GM04503 (cell line): ENCODE results near the gene LIPA.

ENCODE experiments used
- DNase-seq: peaks from one replicate; pipeline ENCODE4 v3.0.0-alpha.2; 2012; ENCODE audit warnings: low read depth

The LIPA gene

DNA sequence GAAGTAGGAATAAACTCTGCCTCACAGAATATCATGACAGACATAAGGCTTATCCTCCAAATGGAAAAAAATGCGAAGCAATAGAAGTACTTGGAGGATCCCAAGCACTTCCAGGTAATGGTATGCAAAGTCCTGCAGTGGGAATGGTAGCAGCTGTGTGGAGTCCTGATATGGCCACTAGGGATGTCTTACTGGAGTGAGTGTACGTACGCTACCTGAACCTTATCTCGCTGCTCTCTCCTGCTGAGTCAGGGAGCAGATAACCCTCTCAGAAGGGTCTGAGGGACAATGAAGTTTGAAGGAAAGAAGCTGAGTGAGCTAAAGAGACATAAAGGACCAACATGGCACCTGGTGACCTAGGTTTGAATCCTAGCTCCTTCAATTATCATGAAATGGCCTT lies 86.7 kb downstream of the LIPA start:
- DNase-seq = no peak

DNA sequence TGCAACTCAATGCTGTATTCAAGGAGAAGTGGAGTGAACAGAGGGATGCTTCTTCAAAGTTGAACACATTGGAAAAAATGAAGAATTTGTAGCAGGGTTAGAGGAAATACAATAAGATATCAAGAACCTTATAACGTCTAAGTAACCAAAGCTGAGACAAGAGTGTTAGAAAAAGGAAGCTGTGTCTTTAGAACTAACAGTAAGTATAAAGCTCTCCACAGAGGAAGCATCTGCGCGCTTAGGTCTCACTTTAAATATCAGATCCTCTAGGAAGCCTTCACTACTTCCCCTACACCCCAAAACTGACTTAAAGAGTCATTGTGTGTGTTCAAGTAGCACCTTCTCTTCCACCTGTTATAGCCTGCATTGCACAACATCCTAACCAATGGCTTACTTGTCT lies 87.5 kb downstream of the LIPA start:
- DNase-seq = no peak
